Skeletal muscle satellite cell (primary cell): Measurements from ENCODE around the gene RPS6KA2.

ENCODE experiments used
- H3K27me3 ChIP-seq: 2 replicates; pipeline ENCODE4 v1.7.0; 2013; ENCODE audit warnings: low read length; ENCODE audit not compliant: control insufficient read depth, insufficient read depth
- H3K36me3 ChIP-seq: 2 replicates; pipeline ENCODE4 v1.7.0; 2013; ENCODE audit warnings: mild to moderate bottlenecking, control low read depth, low read length; ENCODE audit not compliant: insufficient read depth
- H3K4me1 ChIP-seq: 2 replicates; pipeline ENCODE4 v1.7.0; 2013; ENCODE audit warnings: low read length; ENCODE audit not compliant: control insufficient read depth, insufficient read depth
- H3K4me2 ChIP-seq: 2 replicates; pipeline ENCODE4 v1.7.0; 2013; ENCODE audit warnings: mild to moderate bottlenecking, low read length
- H3K4me3 ChIP-seq: 2 replicates; pipeline ENCODE4 v1.7.0; 2013; ENCODE audit warnings: low read length
- H3K9ac ChIP-seq: 2 replicates; pipeline ENCODE4 v1.7.0; 2013; ENCODE audit warnings: mild to moderate bottlenecking, low read depth, low read length, moderate library complexity
- H3K9me3 ChIP-seq: replicated peaks from 2 replicates; pipeline ENCODE4 v1.7.0; 2013; ENCODE audit warnings: mild to moderate bottlenecking, control low read depth, low read length

RPS6KA2 gene

DNA sequence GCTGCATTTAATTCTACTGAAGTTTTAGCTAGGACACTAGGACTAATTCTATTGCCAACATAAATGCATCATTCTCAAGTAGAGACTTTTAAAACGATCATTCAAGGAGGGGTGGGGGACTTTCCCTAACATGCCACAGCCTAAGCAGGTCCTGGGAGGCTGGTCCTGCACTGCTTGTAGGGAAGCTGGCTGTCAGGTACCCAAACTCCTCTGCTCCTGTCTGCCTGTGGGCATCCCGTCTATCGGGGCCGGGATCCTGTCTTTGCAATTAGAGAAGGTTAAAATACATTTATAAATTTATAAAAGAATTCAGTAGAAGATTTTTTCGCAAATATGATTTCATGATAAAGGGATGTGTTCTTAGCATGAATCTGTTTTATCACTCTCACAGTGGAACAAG lies 192.7 kb downstream of the RPS6KA2 start:
- H3K4me1 ChIP-seq, result no peaks in the 10 kb centered on the region
- no peak overlapping the region for H3K4me2 ChIP-seq
- no peak overlapping the region for H3K4me3 ChIP-seq
- H3K9ac ChIP-seq, result no peak overlapping the region
- H3K27me3 ChIP-seq, result no peaks in the 10 kb centered on the region
- peaks cover 68% of the 10 kb centered on the region for H3K36me3 ChIP-seq
- H3K9me3 ChIP-seq, result no peaks in the 10 kb centered on the region

DNA sequence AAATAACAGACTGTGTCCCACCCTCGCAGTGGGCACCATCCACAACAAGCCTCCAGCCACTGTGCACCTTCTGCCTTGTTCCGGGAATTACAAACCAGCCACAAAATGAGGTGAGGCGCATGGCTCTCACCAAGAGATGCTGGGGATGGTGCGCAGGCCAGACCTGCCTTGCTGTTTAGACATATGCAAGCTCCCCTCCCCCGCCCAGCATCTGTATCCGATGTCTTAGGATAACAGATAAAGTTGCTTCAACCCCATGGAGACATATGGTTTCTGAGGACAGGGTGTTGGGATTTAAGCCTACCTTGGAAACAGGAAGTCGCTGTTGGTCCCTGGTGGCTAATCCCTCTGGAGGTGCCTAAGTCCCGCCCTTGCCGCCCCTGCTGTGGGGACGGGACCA lies 194.0 kb downstream of the RPS6KA2 start:
- Histone ChIP-seq H3K36me3 (peaks cover 62% of the 10 kb centered on the region), H3K4me2 (no peak overlapping the region), H3K27me3 (no peaks in the 10 kb centered on the region), H3K9me3 (no peaks in the 10 kb centered on the region), H3K4me1 (no peaks in the 10 kb centered on the region), H3K9ac (no peak overlapping the region), H3K4me3 (no peak overlapping the region)

DNA sequence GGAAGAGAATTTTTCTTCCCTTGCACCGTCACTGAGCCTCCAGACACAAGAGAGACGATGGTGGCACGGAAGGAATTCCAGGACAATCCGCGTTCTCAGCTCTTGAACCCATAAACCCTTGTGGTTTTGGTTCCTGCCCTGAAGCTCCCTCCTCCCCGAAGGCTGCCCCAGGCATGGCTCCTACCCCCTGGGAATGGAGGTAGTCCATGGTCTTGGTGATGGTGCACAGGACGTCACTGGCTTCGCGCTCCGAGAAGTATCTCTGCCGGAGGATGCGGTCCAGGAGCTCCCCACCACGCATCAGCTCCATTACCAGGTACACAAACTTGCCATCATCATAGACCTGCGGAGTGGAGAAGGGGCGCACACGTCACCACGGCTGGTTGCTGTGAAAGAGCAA lies 196.8 kb downstream of the RPS6KA2 start:
- H3K36me3 ChIP-seq, result peaks cover 38% of the 10 kb centered on the region

DNA sequence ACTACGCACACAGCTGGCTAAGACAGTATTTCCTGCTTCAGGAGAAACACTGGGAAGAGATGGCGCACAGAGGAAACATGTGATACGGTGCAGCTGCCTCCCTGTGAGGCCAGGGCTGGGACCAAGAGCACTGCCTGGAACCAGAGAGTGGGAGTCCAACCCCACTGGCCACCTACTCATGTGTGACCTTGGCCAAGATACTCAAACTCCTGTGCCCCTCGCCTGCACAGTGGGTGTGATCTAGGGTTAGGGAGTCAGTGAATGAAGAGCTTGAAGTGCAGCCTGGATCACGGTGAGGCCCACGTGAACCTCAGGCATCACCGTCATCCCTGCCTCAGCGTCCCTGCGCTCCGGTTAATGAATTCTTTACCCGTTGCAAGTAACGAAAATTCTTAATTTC lies 202.6 kb downstream of the RPS6KA2 start:
- no peaks in the 10 kb centered on the region for H3K4me1 ChIP-seq
- no peak overlapping the region for H3K4me2 ChIP-seq
- H3K36me3 ChIP-seq, result peaks cover 51% of the 10 kb centered on the region
- no peak overlapping the region for H3K4me3 ChIP-seq
- no peaks in the 10 kb centered on the region for H3K27me3 ChIP-seq
- H3K9me3 ChIP-seq, result no peaks in the 10 kb centered on the region
- H3K9ac ChIP-seq, result no peak overlapping the region

More for the DNA sequence above, 196.8 kb downstream of the RPS6KA2 start:
- no peak overlapping the region for H3K4me2 ChIP-seq
- H3K4me1 ChIP-seq, result no peaks in the 10 kb centered on the region
- H3K9ac ChIP-seq, result no peak overlapping the region
- H3K9me3 ChIP-seq, result no peaks in the 10 kb centered on the region
- no peak overlapping the region for H3K4me3 ChIP-seq
- H3K27me3 ChIP-seq, result no peaks in the 10 kb centered on the region

DNA sequence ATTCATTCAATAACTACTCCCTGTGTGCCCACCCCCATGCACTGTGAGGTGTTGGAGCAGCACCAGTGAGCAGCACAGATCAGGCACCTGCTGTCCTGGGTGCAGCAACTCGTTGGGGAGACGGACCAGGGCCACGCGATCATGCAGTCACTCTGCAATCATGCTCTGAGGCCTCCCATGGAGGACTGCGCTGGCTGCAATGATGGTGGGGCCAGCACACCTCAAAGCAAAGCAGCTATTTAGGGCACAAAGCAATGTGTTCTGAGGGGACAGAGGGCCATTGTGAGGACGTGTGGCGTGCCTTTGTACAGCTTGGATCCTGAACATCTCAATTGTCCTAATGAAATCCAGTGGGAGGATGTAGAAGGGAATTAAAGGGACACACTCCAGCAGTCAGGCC lies 203.3 kb downstream of the RPS6KA2 start:
- no peak overlapping the region for H3K4me2 ChIP-seq
- H3K36me3 ChIP-seq, result peaks cover 57% of the 10 kb centered on the region
- H3K27me3 ChIP-seq, result no peaks in the 10 kb centered on the region
- H3K9me3 ChIP-seq, result no peaks in the 10 kb centered on the region
- no peaks in the 10 kb centered on the region for H3K4me1 ChIP-seq
- no peak overlapping the region for H3K4me3 ChIP-seq
- H3K9ac ChIP-seq, result no peak overlapping the region

DNA sequence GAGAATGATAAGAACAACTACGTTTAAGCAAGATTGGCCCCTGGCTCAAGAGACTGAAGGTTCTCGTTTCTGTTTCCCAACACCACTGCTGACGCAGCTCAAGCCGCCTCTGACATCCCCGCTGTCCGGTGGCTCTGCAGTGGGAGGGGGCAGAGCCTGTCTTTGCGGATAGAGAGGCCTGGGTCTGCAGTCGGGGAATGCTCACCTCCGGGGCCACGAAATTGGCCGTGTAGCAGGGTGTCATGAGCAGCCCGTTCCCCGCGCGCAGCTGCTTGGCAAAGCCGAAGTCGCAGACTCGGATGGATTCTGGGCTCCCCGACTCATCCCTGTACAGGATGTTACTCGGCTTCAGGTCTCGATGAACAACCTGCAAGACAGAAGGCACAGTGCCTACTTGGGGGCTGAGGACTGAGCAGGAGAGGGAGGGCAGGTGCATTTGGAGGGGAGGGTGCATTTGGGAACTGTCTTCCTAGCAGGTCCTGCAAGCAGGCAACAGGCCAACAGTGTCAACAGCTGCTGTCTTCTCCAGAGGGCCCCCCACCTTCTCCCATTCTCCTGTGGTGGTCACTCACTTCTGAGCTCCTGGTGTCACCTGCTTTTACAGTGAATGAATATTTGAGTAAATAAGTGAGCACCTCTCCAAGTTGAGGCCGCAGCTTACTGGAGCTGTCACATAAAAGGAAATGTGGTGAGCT lies 203.9 kb downstream of the RPS6KA2 start:
- Histone ChIP-seq H3K27me3 (no peaks in the 10 kb centered on the region), H3K36me3 (peaks cover 63% of the 10 kb centered on the region)

DNA sequence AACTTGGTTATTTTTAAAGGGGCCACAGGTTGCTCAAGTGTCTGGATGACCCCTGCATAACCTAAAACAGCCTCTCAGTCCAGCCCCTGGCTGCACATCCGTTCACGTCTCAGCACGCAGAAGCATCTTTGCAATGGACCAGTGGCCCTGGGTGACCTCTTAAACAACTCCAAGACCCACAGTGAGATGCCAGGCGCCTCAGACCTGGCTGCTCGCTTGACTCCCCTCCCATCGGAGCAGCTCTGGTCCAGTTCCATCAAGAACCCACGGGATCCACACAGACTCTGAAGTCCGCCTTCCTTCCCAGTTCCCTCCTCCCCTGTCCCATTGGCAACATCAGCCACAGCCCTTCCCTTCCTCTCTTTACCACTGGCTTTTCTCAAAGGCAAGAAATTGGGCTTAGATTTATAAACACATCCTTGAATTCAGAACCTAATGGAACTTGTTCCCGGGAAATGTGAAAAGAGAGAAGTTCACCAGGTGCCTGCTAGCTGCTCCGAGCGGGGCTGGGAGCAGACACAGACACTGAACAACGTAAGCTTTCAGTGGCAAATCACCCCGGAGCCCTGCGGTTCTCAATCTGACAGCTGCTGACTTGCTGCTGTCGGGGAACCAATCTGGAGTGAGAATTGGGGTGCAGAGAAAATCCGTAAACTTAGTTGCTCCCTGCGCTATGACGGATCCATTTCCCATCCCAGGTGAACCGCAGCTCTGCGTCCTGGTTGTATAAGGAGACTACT lies 204.7 kb downstream of the RPS6KA2 start:
- Histone ChIP-seq H3K4me1 (no peaks in the 10 kb centered on the region), H3K9me3 (no peaks in the 10 kb centered on the region), H3K4me2 (no peak overlapping the region), H3K4me3 (no peak overlapping the region), H3K36me3 (peaks cover 71% of the 10 kb centered on the region), H3K27me3 (no peaks in the 10 kb centered on the region), H3K9ac (no peak overlapping the region)

More for the DNA sequence above, 203.9 kb downstream of the RPS6KA2 start:
- no peak overlapping the region for H3K4me3 ChIP-seq
- H3K4me1 ChIP-seq, result no peaks in the 10 kb centered on the region
- H3K9ac ChIP-seq, result no peak overlapping the region
- H3K9me3 ChIP-seq, result no peaks in the 10 kb centered on the region
- H3K4me2 ChIP-seq, result no peak overlapping the region

DNA sequence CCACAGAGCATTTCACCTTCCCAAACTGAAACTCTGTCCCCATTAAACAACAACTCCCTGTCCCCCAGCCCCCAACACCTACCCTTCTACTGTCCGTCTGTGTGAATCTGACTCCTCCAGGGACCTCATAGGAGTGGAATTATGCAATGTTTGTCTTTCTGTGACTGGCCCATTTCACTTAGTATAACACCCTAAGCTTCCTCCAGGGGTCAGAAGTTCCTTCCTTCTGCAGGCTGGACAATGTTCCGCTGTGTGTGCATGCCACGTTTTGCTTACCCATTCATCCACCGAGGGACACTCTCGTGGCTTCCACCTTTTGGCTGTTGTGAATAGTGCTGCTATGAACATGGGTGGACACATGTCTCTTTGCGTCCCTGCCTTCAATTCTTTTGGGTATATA lies 206.7 kb downstream of the RPS6KA2 start:
- peaks cover 80% of the 10 kb centered on the region for H3K36me3 ChIP-seq
- no peak overlapping the region for H3K9ac ChIP-seq
- no peak overlapping the region for H3K4me3 ChIP-seq
- H3K27me3 ChIP-seq, result no peaks in the 10 kb centered on the region
- no peaks in the 10 kb centered on the region for H3K4me1 ChIP-seq
- no peak overlapping the region for H3K4me2 ChIP-seq
- H3K9me3 ChIP-seq, result no peaks in the 10 kb centered on the region

DNA sequence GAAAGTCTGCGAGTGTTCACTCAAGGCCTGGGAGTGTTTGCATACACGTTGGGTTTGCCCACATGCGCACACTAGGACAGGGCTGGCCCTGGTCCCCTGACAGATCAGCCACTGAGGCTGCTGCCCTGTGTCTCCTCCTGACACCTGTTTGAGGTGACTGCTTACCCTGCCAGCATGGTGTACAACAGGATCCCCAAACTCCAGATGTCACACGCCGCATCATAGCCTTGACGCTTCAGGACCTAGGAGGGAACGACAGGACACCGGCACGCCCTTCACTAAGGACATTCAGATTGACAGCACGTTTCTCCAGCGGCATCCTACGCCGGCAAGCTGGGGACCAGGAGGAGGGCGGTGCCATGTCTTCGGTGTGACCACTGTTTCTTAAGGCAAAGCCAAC lies 207.3 kb downstream of the RPS6KA2 start:
- no peaks in the 10 kb centered on the region for H3K4me1 ChIP-seq

DNA sequence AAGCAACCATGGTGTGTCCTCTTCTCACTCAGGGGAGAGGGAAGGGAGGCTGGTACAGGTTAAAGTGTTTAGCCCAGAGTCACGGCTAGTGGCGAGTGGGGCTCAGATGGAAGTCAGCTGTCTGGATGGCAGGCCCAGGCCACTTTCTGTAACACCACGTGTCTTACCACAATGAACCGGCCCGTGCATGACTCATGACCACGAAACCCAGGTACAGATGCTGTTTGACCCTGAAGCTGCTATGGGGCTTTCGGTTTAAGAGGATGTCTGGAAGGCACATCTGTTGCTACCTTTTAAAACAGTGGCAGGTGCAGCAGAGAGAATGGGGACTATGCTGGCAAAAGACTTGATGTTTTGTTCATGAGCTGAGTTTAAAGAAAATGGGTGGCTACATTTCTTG lies 207.8 kb downstream of the RPS6KA2 start:
- Histone ChIP-seq H3K4me2 (no peak overlapping the region), H3K4me1 (no peaks in the 10 kb centered on the region), H3K36me3 (peaks cover 79% of the 10 kb centered on the region), H3K27me3 (no peaks in the 10 kb centered on the region), H3K9ac (no peak overlapping the region), H3K4me3 (no peak overlapping the region), H3K9me3 (no peaks in the 10 kb centered on the region)

More for the DNA sequence above, 207.3 kb downstream of the RPS6KA2 start:
- no peak overlapping the region for H3K9ac ChIP-seq
- no peak overlapping the region for H3K4me3 ChIP-seq
- no peaks in the 10 kb centered on the region for H3K9me3 ChIP-seq
- no peak overlapping the region for H3K4me2 ChIP-seq
- H3K27me3 ChIP-seq, result no peaks in the 10 kb centered on the region
- H3K36me3 ChIP-seq, result peaks cover 79% of the 10 kb centered on the region

DNA sequence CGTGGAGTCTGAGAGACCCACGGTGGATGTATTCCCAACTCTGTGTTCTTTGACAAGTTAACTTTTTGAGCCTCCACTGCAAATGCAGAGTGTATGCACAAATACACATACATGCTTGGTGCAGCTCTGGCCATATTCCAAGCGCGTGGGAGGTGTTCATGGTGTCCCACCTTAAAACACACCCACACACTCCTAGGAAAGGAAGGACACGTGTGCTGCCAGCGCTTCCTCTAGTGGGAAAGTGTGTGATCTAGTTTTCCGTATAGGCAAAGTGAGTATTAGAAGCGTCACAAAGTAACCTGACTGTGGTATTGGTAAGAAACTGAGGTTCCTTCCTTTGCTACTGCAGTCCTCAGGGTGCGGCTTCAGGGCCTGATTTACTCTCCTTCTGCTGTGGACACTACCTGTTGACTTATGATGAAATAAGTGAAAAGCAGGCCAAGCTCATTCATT lies 208.3 kb downstream of the RPS6KA2 start:
- Histone ChIP-seq H3K27me3 (no peaks in the 10 kb centered on the region), H3K4me3 (no peak overlapping the region), H3K4me1 (no peaks in the 10 kb centered on the region), H3K4me2 (no peak overlapping the region), H3K36me3 (peaks cover 80% of the 10 kb centered on the region), H3K9me3 (no peaks in the 10 kb centered on the region), H3K9ac (no peak overlapping the region)

DNA sequence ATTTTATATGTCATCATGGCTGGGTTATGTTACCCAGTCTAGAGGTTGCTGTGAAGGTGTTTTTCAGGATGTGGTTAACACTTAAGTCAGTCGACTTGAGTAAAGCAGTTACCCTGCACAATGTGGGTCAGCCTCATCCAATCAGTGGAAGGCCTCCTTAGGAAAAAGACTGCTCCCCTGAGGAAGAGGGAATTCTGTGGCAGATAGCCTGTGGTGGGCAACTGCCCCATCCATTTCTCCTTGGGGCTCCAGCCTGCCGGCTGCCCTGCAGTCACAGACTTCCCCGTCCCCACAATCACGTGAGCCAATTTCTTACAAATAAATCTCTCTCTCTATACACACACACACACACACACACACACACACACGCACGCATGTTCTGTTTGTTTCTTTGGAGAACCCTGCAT lies 209.8 kb downstream of the RPS6KA2 start:
- H3K27me3 ChIP-seq, result no peaks in the 10 kb centered on the region
- no peaks in the 10 kb centered on the region for H3K9me3 ChIP-seq
- no peak overlapping the region for H3K4me3 ChIP-seq
- no peaks in the 10 kb centered on the region for H3K4me1 ChIP-seq
- H3K4me2 ChIP-seq, result no peak overlapping the region
- H3K36me3 ChIP-seq, result peaks cover 80% of the 10 kb centered on the region
- H3K9ac ChIP-seq, result no peak overlapping the region
